H1 (cell line): ENCODE data around the gene COTL1. TPM values are rescaled to one million over a fixed set of nuclear protein-coding genes. Genes with fewer than 3 reads are reported as not detected.

Source experiments
- CTCF ChIA-PET: fragments of 300-600 bp; sonication (Branson Sonifier 250); formaldehyde crosslinking; loops from one replicate; lab custom pipeline; 2021; ENCODE audit not compliant: partially characterized antibody; lab: Charles Lee
- POLR2A ChIA-PET: fragments of 300-600 bp; sonication (Branson Sonifier 250); formaldehyde crosslinking; loops from one replicate; lab custom pipeline; 2021; ENCODE audit warnings: inconsistent platforms; ENCODE audit not compliant: partially characterized antibody; lab: Charles Lee
- DNase-seq, 2 experiments: peaks; one replicate each; pipeline versions ENCODE4 v3.0.0 to v3.0.0-alpha.2; 2010 to 2022; ENCODE audit warnings: low spot score in 2 of 2, low read depth in 1 of 2, mixed read lengths in 1 of 2
- FAIRE-seq: peaks from 2 replicates; lab custom pipeline; 2011; peaks lifted over from hg19 to GRCh38; lab: Jason Lieb, UNC
- H2AFZ ChIP-seq: 2 replicates; pipeline ENCODE4 v1.8.1; 2012; ENCODE audit warnings: low read length, inconsistent platforms
- H2AK5ac ChIP-seq: 2 replicates; pipeline ENCODE4 v1.6.1; 2013; ENCODE audit warnings: low read depth, low read length
- H2BK120ac ChIP-seq: replicated peaks from 2 replicates; pipeline ENCODE3; 2013; ENCODE audit warnings: low read depth, low read length, inconsistent platforms
- H2BK12ac ChIP-seq: 2 replicates; pipeline ENCODE4 v1.6.1; 2013; ENCODE audit warnings: low read depth, low read length
- H2BK15ac ChIP-seq: 2 replicates; pipeline ENCODE4 v1.6.1; 2013; ENCODE audit warnings: low read length
- H2BK20ac ChIP-seq: 2 replicates; pipeline ENCODE4 v1.6.1; 2013; ENCODE audit warnings: low read length
- H2BK5ac ChIP-seq: 2 replicates; pipeline ENCODE4 v1.6.1; 2013; ENCODE audit warnings: low read depth, low read length
- H3K14ac ChIP-seq: 2 replicates; pipeline ENCODE4 v1.6.1; 2013; ENCODE audit warnings: inconsistent platforms; ENCODE audit not compliant: insufficient read length
- H3K18ac ChIP-seq: 2 replicates; pipeline ENCODE4 v1.6.1; 2013; ENCODE audit warnings: low read length; ENCODE audit errors: extremely low read depth
- H3K23ac ChIP-seq: 2 replicates; pipeline ENCODE4 v1.6.1; 2013; ENCODE audit warnings: inconsistent platforms; ENCODE audit not compliant: insufficient read length
- H3K23me2 ChIP-seq: 2 replicates; pipeline ENCODE4 v1.6.1; 2013; ENCODE audit warnings: low read depth, low read length
- H3K27ac ChIP-seq: 2 replicates; pipeline ENCODE4 v1.6.1; 2011; ENCODE audit warnings: low read depth, low read length, inconsistent platforms
- H3K27me3 ChIP-seq, 4 experiments: replicated peaks in 1 of 4; 1 replicate in 1 of 4; 2 replicates in 3 of 4; pipeline versions ENCODE4 v1.6.1 to v1.8.1; 2011 to 2013; ENCODE audit warnings: low read length in 3 of 4, mild to moderate bottlenecking in 3 of 4, inconsistent platforms in 2 of 4, mixed read lengths in 2 of 4, moderate library complexity in 1 of 4; ENCODE audit not compliant: control insufficient read depth in 3 of 4, insufficient read depth in 3 of 4; ENCODE audit errors: extremely low read depth in 1 of 4
- H3K36me3 ChIP-seq, 4 experiments: 2 replicates each; pipeline versions ENCODE4 v1.6.1 to v1.8.1; 2011 to 2013; ENCODE audit warnings: mild to moderate bottlenecking in 4 of 4, low read length in 3 of 4, moderate library complexity in 2 of 4, control low read depth in 1 of 4, inconsistent platforms in 1 of 4; ENCODE audit not compliant: insufficient read depth in 4 of 4, control insufficient read depth in 2 of 4
- H3K4ac ChIP-seq: replicated peaks from 2 replicates; pipeline ENCODE3; 2013; ENCODE audit warnings: low read length, low read depth, mixed read lengths, inconsistent platforms; ENCODE audit not compliant: insufficient read length
- H3K4me1 ChIP-seq, 4 experiments: replicated peaks in 1 of 4; 1 replicate in 1 of 4; 2 replicates in 3 of 4; pipeline versions ENCODE4 v1.6.1 to v1.8.1; 2011 to 2013; ENCODE audit warnings: low read length in 3 of 4, inconsistent platforms in 2 of 4, mixed read lengths in 1 of 4; ENCODE audit not compliant: insufficient read depth in 4 of 4, control insufficient read depth in 3 of 4
- H3K4me2 ChIP-seq, 2 experiments: 2 replicates each; pipeline versions ENCODE4 v1.6.1 to v1.8.1; 2011 to 2013; ENCODE audit warnings: low read depth in 2 of 2, low read length in 2 of 2, control low read depth in 1 of 2, inconsistent platforms in 1 of 2, mild to moderate bottlenecking in 1 of 2; ENCODE audit not compliant: insufficient read depth in 1 of 2
- H3K4me3 ChIP-seq, 4 experiments: fragments of 200-600, 300-600 bp in 1 of 4; sonication (generic), shearing (Covaris generic), sonication (Bioruptor Twin) in 1 of 4; 2 replicates each; pipeline versions ENCODE4 v1.5.1 to v1.8.1; 2011 to 2016; ENCODE audit warnings: low read length in 4 of 4, low read depth in 3 of 4, control low read depth in 2 of 4, inconsistent platforms in 2 of 4, mild to moderate bottlenecking in 2 of 4, mixed read lengths in 1 of 4, moderate library complexity in 1 of 4; ENCODE audit not compliant: insufficient read depth in 2 of 4; ENCODE audit errors: extremely low read depth in 1 of 4
- H3K56ac ChIP-seq: replicated peaks from 2 replicates; pipeline ENCODE3; 2013; ENCODE audit warnings: low read depth, mild to moderate bottlenecking, mixed read lengths, low read length, inconsistent platforms; ENCODE audit not compliant: insufficient read length
- H3K79me1 ChIP-seq: 2 replicates; pipeline ENCODE4 v1.6.1; 2013; ENCODE audit warnings: low read depth, low read length, control low read depth
- H3K79me2 ChIP-seq, 2 experiments: 2 replicates each; pipeline versions ENCODE4 v1.6.1 to v1.8.1; 2012 to 2013; ENCODE audit warnings: low read length in 2 of 2, mild to moderate bottlenecking in 2 of 2, inconsistent platforms in 1 of 2; ENCODE audit not compliant: insufficient read depth in 2 of 2, control insufficient read depth in 1 of 2
- H3K9ac ChIP-seq, 4 experiments: replicated peaks in 1 of 4; 1 replicate in 1 of 4; 2 replicates in 3 of 4; pipeline versions ENCODE4 v1.6.1 to v1.8.1; 2011 to 2013; ENCODE audit warnings: low read depth in 3 of 4, low read length in 3 of 4, control low read depth in 2 of 4, mild to moderate bottlenecking in 2 of 4, moderate library complexity in 2 of 4, inconsistent platforms in 1 of 4; ENCODE audit errors: extremely low read depth in 1 of 4
- H3K9me3 ChIP-seq, 2 experiments: 2 replicates each; pipeline versions ENCODE4 v1.6.1 to v1.8.1; 2012 to 2013; ENCODE audit warnings: mild to moderate bottlenecking in 2 of 2, moderate library complexity in 2 of 2, control low read depth in 1 of 2, inconsistent platforms in 1 of 2, low read depth in 1 of 2, low read length in 1 of 2, mixed read lengths in 1 of 2; ENCODE audit not compliant: insufficient read depth in 2 of 2
- H4K20me1 ChIP-seq, 2 experiments: replicated peaks in 1 of 2; 2 replicates each; pipeline versions ENCODE3 to v1.8.1; 2011 to 2013; ENCODE audit warnings: inconsistent platforms in 2 of 2, low read length in 2 of 2, mild to moderate bottlenecking in 1 of 2; ENCODE audit not compliant: insufficient read depth in 2 of 2, control insufficient read depth in 1 of 2
- H4K5ac ChIP-seq: 2 replicates; pipeline ENCODE4 v1.6.1; 2013; ENCODE audit warnings: low read length, low read depth, mixed read lengths, inconsistent platforms; ENCODE audit not compliant: insufficient read length
- H4K8ac ChIP-seq: 2 replicates; pipeline ENCODE4 v1.8.0; 2013; ENCODE audit warnings: mild to moderate bottlenecking, moderate library complexity, low read length, inconsistent platforms; ENCODE audit not compliant: insufficient read depth; ENCODE audit errors: extremely low read depth
- H4K91ac ChIP-seq: replicated peaks from 2 replicates; pipeline ENCODE3; 2013; ENCODE audit warnings: low read length, mixed read lengths, inconsistent platforms; ENCODE audit not compliant: insufficient read length
- ASH2L ChIP-seq: fragments of 200-600, 300-600 bp; sonication (generic); IDR thresholded peaks from one replicate; pipeline ENCODE4 v1.7.1; 2017; ENCODE audit warnings: low read length
- BACH1 ChIP-seq: IDR thresholded peaks from 2 replicates; pipeline ENCODE4 v1.6.1; 2012; ENCODE audit warnings: low read length, improper control_type of control experiment
- BCL11A ChIP-seq, 2 experiments: IDR thresholded peaks; one replicate each; pipeline ENCODE4 v1.6.1; 2011; ENCODE audit warnings: low read depth in 2 of 2, low read length in 2 of 2, mild to moderate bottlenecking in 2 of 2
- BRCA1 ChIP-seq: IDR thresholded peaks from 2 replicates; pipeline ENCODE4 v1.6.1; 2012; ENCODE audit warnings: low read depth, low read length, improper control_type of control experiment
- CBX5 ChIP-seq: fragments of 300-800, 300-1000 bp; sonication (generic); IDR thresholded peaks from 2 replicates; pipeline ENCODE4 v1.7.1; 2016; ENCODE audit warnings: antibody characterized with exemption, low read length, low read depth
- CHD1 ChIP-seq: IDR thresholded peaks from 2 replicates; pipeline ENCODE4 v1.6.1; 2012; ENCODE audit warnings: low read depth, low read length, improper control_type of control experiment
- CTBP2 ChIP-seq: IDR thresholded peaks from 2 replicates; pipeline ENCODE4 v1.7.0; 2011; ENCODE audit warnings: borderline replicate concordance, mild to moderate bottlenecking, moderate library complexity, mixed read lengths, low read length; ENCODE audit not compliant: insufficient read depth, insufficient read length
- EGR1 ChIP-seq: IDR thresholded peaks from 2 replicates; pipeline ENCODE4 v1.6.1; 2011; ENCODE audit warnings: low read depth, low read length, borderline replicate concordance
- HDAC6 ChIP-seq: IDR thresholded peaks from one replicate; pipeline ENCODE4 v1.7.1; 2012; ENCODE audit warnings: low read depth, mild to moderate bottlenecking, inconsistent platforms, low read length, moderate library complexity
- JUN ChIP-seq: IDR thresholded peaks from 2 replicates; pipeline ENCODE4 v1.6.1; 2011; ENCODE audit warnings: low read depth, mild to moderate bottlenecking, improper control_type of control experiment, low read length
- KDM5A ChIP-seq: fragments of 200-600 bp; IDR thresholded peaks from 2 replicates; pipeline ENCODE4 v1.7.1; 2012; ENCODE audit warnings: mild to moderate bottlenecking, low read length, inconsistent platforms, mixed read lengths
- POLR2AphosphoS5 ChIP-seq: IDR thresholded peaks from 2 replicates; pipeline ENCODE4 v1.6.1; 2011; ENCODE audit warnings: low read depth, low read length
- RFX5 ChIP-seq: IDR thresholded peaks from 2 replicates; pipeline ENCODE4 v1.6.1; 2011; ENCODE audit warnings: low read depth, low read length, improper control_type of control experiment, borderline replicate concordance
- SP2 ChIP-seq: IDR thresholded peaks from 2 replicates; pipeline ENCODE4 v1.6.1; 2012; ENCODE audit warnings: mild to moderate bottlenecking, low read length, inconsistent platforms
- TBP ChIP-seq: IDR thresholded peaks from 2 replicates; pipeline ENCODE4 v1.6.1; 2011; ENCODE audit warnings: low read depth, low read length, improper control_type of control experiment
- TCF12 ChIP-seq: IDR thresholded peaks from 2 replicates; pipeline ENCODE4 v1.6.1; 2011; ENCODE audit warnings: low read depth, mild to moderate bottlenecking, low read length
- WGBS, 2 experiments: shearing (Covaris generic) in 1 of 2; methylation state at CpG; one replicate each; pipeline versions ENCODE4 v1.1.6 to v1.1.7; 2013 to 2015; ENCODE audit warnings: low lambda C conversion rate in 2 of 2, mixed read lengths in 2 of 2, inconsistent platforms in 1 of 2, low coverage in 1 of 2, missing lambda C conversion rate in 1 of 2; ENCODE audit not compliant: insufficient replicate concordance in 2 of 2, insufficient coverage in 1 of 2, insufficient read length in 1 of 2; ENCODE audit errors: extremely low coverage in 1 of 2, missing lambda C conversion rate in 1 of 2; 5-methylcytosine and 5-hydroxymethylcytosine counted together
- polyA plus RNA-seq, 7 experiments: library from polyadenylated mRNA; depleted of rRNA in 3 of 7; stranded (reverse) in 5 of 7; unstranded in 2 of 7; fragments of >200 nt in 5 of 7; fragments of 200-250 nt in 2 of 7; gene quantifications; 1 replicate in 5 of 7; 2 replicates in 1 of 7; 4 replicates in 1 of 7; pipeline versions ENCODE4 v1.2.1 to v1.2.3, GENCODE V29; 2011 to 2013; ENCODE audit warnings: missing spikeins in 2 of 7, mixed read lengths in 2 of 7
- total RNA-seq: library from RNA; stranded (reverse); fragmentation: NEBNext Ultra II Directional; extraction: Animal tissue kit (Norgen Biotek cat#: 25700); gene quantifications from 2 replicates; pipeline ENCODE4 v1.2.1, GENCODE V29; 2021

Gene COTL1
- total and polyA plus RNA-seq, 2 of the 8 experiments (the other 6 are each of a cell fraction or from before 2014, with no cell fraction given), result 59.2 to 183 TPM

GRCh38 chr16:84640145-84640544, 22.3 kb upstream of the COTL1 start:
- Histone ChIP-seq H2BK15ac (0 out of 2 replicates have a peak overlapping the region, but pooled peaks have one; percentile 4), H3K9ac (no peak overlapping the region), H2AFZ (0 out of 2 replicates have a peak overlapping the region, but pooled peaks have one; percentile 4), H3K27me3 (no peaks in the 10 kb centered on the region), H2BK20ac (no peak overlapping the region), H3K79me1 (no peaks in the 10 kb centered on the region), H3K4me3 (no peak overlapping the region), H2BK120ac (no peak overlapping the region), H3K36me3 (no peaks in the 10 kb centered on the region), H3K4me2 (no peak overlapping the region), H4K5ac (no peak overlapping the region), H3K4me1 (peaks cover 0 to 5% (median 1%) of the 10 kb centered on the region in 4 experiments; a peak in 3 of 7 replicates), H3K27ac (no peak overlapping the region), H4K20me1 (no peaks in the 10 kb centered on the region), H3K23me2 (no peaks in the 10 kb centered on the region), H3K56ac (no peak overlapping the region), H2BK5ac (0 out of 2 replicates have a peak overlapping the region, but pooled peaks have one; percentile 27), H4K91ac (no peak overlapping the region), H3K9me3 (no peaks in the 10 kb centered on the region), H3K14ac (no peak overlapping the region), H3K79me2 (no peaks in the 10 kb centered on the region), H2AK5ac (no peak overlapping the region), H4K8ac (no peak overlapping the region), H2BK12ac (no peak overlapping the region), H3K18ac (no peak overlapping the region), H3K4ac (no peak overlapping the region), H3K23ac (no peak overlapping the region)
- WGBS, 2 experiments, result 90% methylated on average over 5 of the region's 5 CpGs; no CpG with 5 or more reads in 1 of the 2 experiments
- DNase-seq (no peak), FAIRE-seq (no peak)
- ChIA-PET CTCF (interaction anchor here (1.9 kb wide), 1 partner anchor 32 kb away, joined by 6 read pairs; no protein-coding TSS in a partner anchor), POLR2A (no interaction called here)
- TF ChIP-seq TBP (no peak), HDAC6 (no peak), EGR1 (no peak), ASH2L (no peak), SP2 (no peak), KDM5A (no peak), JUN (no peak), CBX5 (no peak), POLR2AphosphoS5 (no peak), TCF12 (no peak), CHD1 (no peak), RFX5 (no peak), CTBP2 (no peak), BRCA1 (no peak), BCL11A (IDR thresholded peaks at IDR 0.05; ENCODE audit: low read depth in 2 of 2, low read length in 2 of 2) (no peak), BACH1 (no peak)
